Vein endothelial cell (primary cell): ENCODE measurements around the gene HSPA1A. TPM values are rescaled to one million over a fixed set of nuclear protein-coding genes. Genes with fewer than 3 reads are reported as not detected.
A peak's percentile ranks its signal among the peaks of the same experiment; 100 is the strongest.

Source experiments
- small RNA-seq: library from RNA; depleted of rRNA; stranded (forward); fragments of <200 nt; gene quantifications from one replicate; pipeline ENCODE3, GENCODE V24; 2012
- total RNA-seq: library from RNA; depleted of rRNA; stranded (reverse); fragments of >200 nt; gene quantifications from 2 replicates; pipeline ENCODE4 v1.2.3, GENCODE V29; 2012

HSPA1A gene
- total RNA-seq: 53.3 and 53.9 TPM in 2 replicates

GRCh38 chr6:31815025-31815838 is at the start of gene HSPA1A, which contains the start of gene HSPA1L:
Gene HSPA1A, plus strand, starts transcription at chr6:31815543. Its CDS starts 214 bp downstream, at chr6:31815757.
Gene HSPA1L, minus strand, starts transcription at chr6:31815283. Its CDS starts 3,311 bp downstream, at chr6:31811972.

GRCh38 chr6:31776989-31777666 is 38.2 kb upstream of the HSPA1A start, which contains the start of gene VWA7:
Gene VWA7, minus strand, starts transcription at chr6:31777328. Its CDS starts 549 bp downstream, at chr6:31776779.

GRCh38 chr6:31795616-31796298 is 19.6 kb upstream of the HSPA1A start, which contains the start of gene VARS1:
Gene VARS1, minus strand, starts transcription at chr6:31795752. Its CDS starts 535 bp downstream, at chr6:31795217.

GRCh38 chr6:31806470-31807272 is 8.7 kb upstream of the HSPA1A start, which contains the start of gene LSM2:
Gene LSM2, minus strand, starts transcription at chr6:31806966. Its CDS starts 209 bp downstream, at chr6:31806757.

GRCh38 chr6:31827286-31828079 is 12.1 kb downstream of the HSPA1A start, which contains the start of gene HSPA1B:
Gene HSPA1B, plus strand, starts transcription at chr6:31827738. Its CDS starts 213 bp downstream, at chr6:31827951.

GRCh38 chr6:31862344-31863235 is 47.2 kb downstream of the HSPA1A start, which contains the start of gene NEU1:
Gene NEU1, minus strand, starts transcription at chr6:31862821. Its CDS starts 45 bp downstream, at chr6:31862776.

Small RNAs within 50 kb of the gene (small RNA-seq; reads per million reads assigned to genes)
- gene RF00019 (not detected), gene SNORD48 (16.0 reads per million, percentile 97 among the genes with 10 or more reads in this experiment), gene SNORD52 (not detected)

Other genes with a start within 250 kb of the HSPA1A start
- not detected in 2 replicates for gene LTA, start 243.3 kb upstream of the HSPA1A start, total RNA-seq
- not detected in 2 replicates for gene TNF, start 240.0 kb upstream of the HSPA1A start, total RNA-seq
- 3.9 and 4.7 TPM in 2 replicates for gene LTB, start 233.1 kb upstream of the HSPA1A start, total RNA-seq
- gene LST1, start 229.3 kb upstream of the HSPA1A start, total RNA-seq: 0.48 TPM in 1 of 2 replicates, not detected in the other
- gene NCR3, start 222.5 kb upstream of the HSPA1A start, total RNA-seq: not detected in 2 replicates
- gene AIF1, start 200.3 kb upstream of the HSPA1A start, total RNA-seq: not detected in 2 replicates
- 91.2 and 102 TPM in 2 replicates for gene PRRC2A, start 194.8 kb upstream of the HSPA1A start, total RNA-seq
- 239 and 265 TPM in 2 replicates for gene BAG6, start 162.9 kb upstream of the HSPA1A start, total RNA-seq
- 0.29 and 0.65 TPM in 2 replicates for gene APOM, start 159.6 kb upstream of the HSPA1A start, total RNA-seq
- gene C6orf47, start 154.8 kb upstream of the HSPA1A start, total RNA-seq: 20.6 and 21.4 TPM in 2 replicates
- gene GPANK1, start 150.5 kb upstream of the HSPA1A start, total RNA-seq: 15.1 and 17.3 TPM in 2 replicates
- 205 and 210 TPM in 2 replicates for gene CSNK2B, start 149.5 kb upstream of the HSPA1A start, total RNA-seq
- gene LY6G5B, start 145.6 kb upstream of the HSPA1A start, total RNA-seq: 4.2 and 6.1 TPM in 2 replicates
- gene LY6G5C, start 134.5 kb upstream of the HSPA1A start, total RNA-seq: 1.3 and 2.4 TPM in 2 replicates
- 37.9 and 40.5 TPM in 2 replicates for gene ABHD16A, start 112.2 kb upstream of the HSPA1A start, total RNA-seq
- not detected in 2 replicates for gene LY6G6F, start 108.7 kb upstream of the HSPA1A start, total RNA-seq
- gene LY6G6D, start 100.2 kb upstream of the HSPA1A start, total RNA-seq: not detected in 2 replicates
- not detected in 2 replicates for gene LY6G6C, start 93.8 kb upstream of the HSPA1A start, total RNA-seq
- gene MPIG6B, start 92.2 kb upstream of the HSPA1A start, total RNA-seq: not detected in 2 replicates
- gene DDAH2, start 86.2 kb upstream of the HSPA1A start, total RNA-seq: 87.2 and 113 TPM in 2 replicates
- gene CLIC1, start 79.0 kb upstream of the HSPA1A start, total RNA-seq: 800 and 906 TPM in 2 replicates
- gene MSH5, start 75.5 kb upstream of the HSPA1A start, total RNA-seq: 12.7 and 18.8 TPM in 2 replicates
- gene SAPCD1, start 52.9 kb upstream of the HSPA1A start, total RNA-seq: 2.1 TPM in 1 of 2 replicates, not detected in the other
- 0.10 and 0.65 TPM in 2 replicates for gene VWA7, start 38.2 kb upstream of the HSPA1A start, total RNA-seq
- gene VARS1, start 19.8 kb upstream of the HSPA1A start, total RNA-seq: 78.5 and 88.8 TPM in 2 replicates
- 42.8 and 45.1 TPM in 2 replicates for gene LSM2, start 8.6 kb upstream of the HSPA1A start, total RNA-seq
- 0.98 and 1.1 TPM in 2 replicates for gene HSPA1L, start 260 bp upstream of the HSPA1A start, total RNA-seq
- 37.2 and 55.5 TPM in 2 replicates for gene HSPA1B, start 12.2 kb downstream of the HSPA1A start, total RNA-seq
- 53.2 and 55.9 TPM in 2 replicates for gene NEU1, start 47.3 kb downstream of the HSPA1A start, total RNA-seq
- under 0.01 and 0.29 TPM in 2 replicates for gene SLC44A4, start 63.5 kb downstream of the HSPA1A start, total RNA-seq
- gene EHMT2, start 82.2 kb downstream of the HSPA1A start, total RNA-seq: 37.7 and 51.6 TPM in 2 replicates
- 1.5 and 2.6 TPM in 2 replicates for gene ZBTB12, start 86.5 kb downstream of the HSPA1A start, total RNA-seq
- 0.65 TPM in 1 of 2 replicates, not detected in the other for gene C2, start 112.2 kb downstream of the HSPA1A start, total RNA-seq
- gene CFB, start 130.6 kb downstream of the HSPA1A start, total RNA-seq: 0.98 and 1.2 TPM in 2 replicates
- gene NELFE, start 143.4 kb downstream of the HSPA1A start, total RNA-seq: 94.7 and 131 TPM in 2 replicates
- 49.4 and 58.1 TPM in 2 replicates for gene SKIC2, start 143.6 kb downstream of the HSPA1A start, total RNA-seq
- 13.1 and 15.2 TPM in 2 replicates for gene DXO, start 156.6 kb downstream of the HSPA1A start, total RNA-seq
- gene C4A, start 166.5 kb downstream of the HSPA1A start, total RNA-seq: 0.96 and 3.3 TPM in 2 replicates
- gene C4B, start 199.3 kb downstream of the HSPA1A start, total RNA-seq: 0.33 and 0.76 TPM in 2 replicates
- gene CYP21A2, start 222.9 kb downstream of the HSPA1A start, total RNA-seq: under 0.01 TPM in 1 of 2 replicates, not detected in the other